Neural cell (in vitro differentiated cells): ENCODE results near the gene VWA3A. TPM values are rescaled to one million over a fixed set of nuclear protein-coding genes. Genes with fewer than 3 reads are reported as not detected.
A peak's percentile ranks its signal among the peaks of the same experiment; 100 is the strongest.

Source experiments
- H2AFZ ChIP-seq: fragments of 200-600, 300-800 bp; sonication (generic), shearing (Covaris generic); 2 replicates; pipeline ENCODE4 v1.6.0; 2014; ENCODE audit warnings: low read depth, mild to moderate bottlenecking, antibody characterized with exemption, low read length, moderate library complexity
- H3F3A ChIP-seq: fragments of 200-600 bp; shearing (Covaris generic); 2 replicates; pipeline ENCODE4 v1.6.1; 2016; ENCODE audit warnings: mild to moderate bottlenecking, moderate library complexity, mixed read lengths, antibody characterized with exemption, low read length; ENCODE audit not compliant: insufficient read depth, poor library complexity, severe bottlenecking
- H3K27ac ChIP-seq: fragments of 200-600, 300-800 bp; sonication (generic), shearing (Covaris generic); 2 replicates; pipeline ENCODE4 v1.5.1; 2014; ENCODE audit warnings: mild to moderate bottlenecking, low read length, moderate library complexity
- H3K27me3 ChIP-seq: fragments of 300-800, 200-600 bp; sonication (generic), shearing (Covaris generic); 2 replicates; pipeline ENCODE4 v1.6.0; 2014; ENCODE audit warnings: mild to moderate bottlenecking, low read depth, low read length, moderate library complexity; ENCODE audit not compliant: insufficient read depth
- H3K36me3 ChIP-seq: fragments of 300-800, 200-600 bp; sonication (generic), shearing (Covaris generic); 2 replicates; pipeline ENCODE4 v1.5.1; 2014; ENCODE audit warnings: mild to moderate bottlenecking, antibody characterized with exemption, low read length, moderate library complexity; ENCODE audit not compliant: insufficient read depth
- H3K4me2 ChIP-seq: fragments of 300-800, 200-600 bp; sonication (generic), shearing (Covaris generic); 2 replicates; pipeline ENCODE4 v1.6.0; 2014; ENCODE audit warnings: mild to moderate bottlenecking, low read length
- H3K4me3 ChIP-seq: fragments of 300-800, 200-600 bp; sonication (generic), shearing (Covaris generic); 2 replicates; pipeline ENCODE4 v1.5.1; 2014; ENCODE audit warnings: mild to moderate bottlenecking, low read length, moderate library complexity
- H3K79me2 ChIP-seq: fragments of 200-600 bp; shearing (Covaris generic); replicated peaks from 2 replicates; pipeline ENCODE4 v1.6.0; 2014; ENCODE audit warnings: mild to moderate bottlenecking, low read length, moderate library complexity; ENCODE audit not compliant: insufficient read depth
- H3K9ac ChIP-seq: fragments of 300-800, 200-600 bp; sonication (generic), shearing (Covaris generic); 2 replicates; pipeline ENCODE4 v1.6.1; 2016; ENCODE audit warnings: mild to moderate bottlenecking, low read length, mixed read lengths
- H3K9me2 ChIP-seq: fragments of 200-600 bp; shearing (Covaris generic); 2 replicates; pipeline ENCODE4 v1.6.1; 2016; ENCODE audit warnings: mild to moderate bottlenecking, low read length, mixed read lengths; ENCODE audit not compliant: insufficient read depth
- H3K9me3 ChIP-seq: fragments of 200-600, 300-800 bp; sonication (generic), shearing (Covaris generic); 2 replicates; pipeline ENCODE4 v1.6.1; 2016; ENCODE audit warnings: mild to moderate bottlenecking, mixed run types, low read length, moderate library complexity, mixed read lengths
- H4K20me1 ChIP-seq: fragments of 200-600 bp; shearing (Covaris generic); 2 replicates; pipeline ENCODE4 v1.6.1; 2016; ENCODE audit warnings: mild to moderate bottlenecking, mixed run types; ENCODE audit not compliant: insufficient read depth
- EP300 ChIP-seq: fragments of 450-650 bp; conservative IDR thresholded peaks from 2 replicates; pipeline ENCODE4 v1.6.1; 2014; ENCODE audit warnings: antibody characterized with exemption, mild to moderate bottlenecking, moderate library complexity; ENCODE audit not compliant: poor library complexity, severe bottlenecking
- EZH2 ChIP-seq: fragments of 200-600, 300-800 bp; shearing (Covaris generic), sonication (generic); IDR thresholded peaks from 2 replicates; pipeline ENCODE4 v1.6.1; 2014; ENCODE audit warnings: antibody characterized with exemption, low read length, borderline replicate concordance, mild to moderate bottlenecking; ENCODE audit not compliant: insufficient read depth, poor library complexity, severe bottlenecking
- MXI1 ChIP-seq: fragments of 450-650 bp; conservative IDR thresholded peaks from 2 replicates; pipeline ENCODE4 v1.6.1; 2014; ENCODE audit warnings: antibody characterized with exemption, mild to moderate bottlenecking; ENCODE audit not compliant: poor library complexity, severe bottlenecking
- POLR2AphosphoS5 ChIP-seq: IDR thresholded peaks from 2 replicates; pipeline ENCODE4 v1.6.1; 2012
- RAD21 ChIP-seq: fragments of 450-650 bp; conservative IDR thresholded peaks from 2 replicates; pipeline ENCODE4 v1.6.1; 2014; ENCODE audit warnings: antibody characterized with exemption, mild to moderate bottlenecking, moderate library complexity
- REST ChIP-seq: IDR thresholded peaks from 2 replicates; pipeline ENCODE4 v1.6.1; 2012; ENCODE audit warnings: borderline replicate concordance
- SMC3 ChIP-seq: fragments of 450-650 bp; conservative IDR thresholded peaks from 2 replicates; pipeline ENCODE4 v1.6.1; 2014; ENCODE audit warnings: antibody characterized with exemption, mild to moderate bottlenecking, moderate library complexity; ENCODE audit not compliant: poor library complexity
- TAF1 ChIP-seq: IDR thresholded peaks from 2 replicates; pipeline ENCODE4 v1.6.1; 2012; ENCODE audit warnings: low read depth
- polyA plus RNA-seq: library from polyadenylated mRNA; depleted of rRNA; stranded (reverse); fragments of >200 nt; gene quantifications from 2 replicates; pipeline ENCODE4 v1.2.3, GENCODE V29; 2014
- TF ChIP-seq, protein P1 (sequence below): fragments of 450-650 bp; IDR thresholded peaks from 2 replicates; pipeline ENCODE4 v1.5.1; 2014; ENCODE audit warnings: antibody characterized with exemption, mild to moderate bottlenecking, moderate library complexity; ENCODE audit not compliant: poor library complexity, severe bottlenecking

The VWA3A gene
- polyA plus RNA-seq, 1 donor from 2014 or later, result 1.8 TPM

DNA sequence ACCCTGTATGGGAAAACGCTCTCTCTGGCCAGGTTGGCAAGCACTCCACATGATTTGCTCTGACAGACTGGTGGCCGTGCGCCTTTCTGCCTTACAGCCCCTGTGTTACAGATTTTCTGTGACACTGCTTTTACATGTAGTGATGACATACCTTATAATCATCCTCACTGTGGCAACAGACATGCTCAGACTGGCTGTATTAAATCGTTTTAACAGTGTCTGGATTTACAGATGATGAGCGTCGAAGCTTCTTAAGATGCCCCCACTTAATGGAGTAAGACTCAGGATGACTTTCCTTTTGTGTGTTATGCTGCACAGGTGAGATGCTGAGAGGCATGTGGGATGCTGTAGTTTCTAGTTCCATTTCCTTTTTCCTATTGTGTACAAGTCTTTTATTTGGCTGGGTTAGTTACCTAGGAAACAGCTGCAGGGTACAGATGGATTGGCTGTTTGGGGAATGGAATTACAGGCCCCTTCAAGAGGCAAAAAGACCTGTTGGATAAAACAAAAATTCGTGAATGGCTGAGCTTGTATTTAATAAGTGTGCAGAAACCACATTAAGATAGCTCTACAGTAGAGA is 20.9 kb upstream of the VWA3A start:
- no peaks in the 10 kb centered on the region for H3F3A ChIP-seq
- peak overlapping the region; percentile 18 for H3K4me2 ChIP-seq
- H3K9me3 ChIP-seq, result no peaks in the 10 kb centered on the region
- no peaks in the 10 kb centered on the region for H3K79me2 ChIP-seq
- H4K20me1 ChIP-seq, result no peaks in the 10 kb centered on the region
- H3K27ac ChIP-seq, result peak overlapping the region; percentile 76
- no peaks in the 10 kb centered on the region for H3K36me3 ChIP-seq
- H3K4me3 ChIP-seq, result peak overlapping the region; percentile 45
- H3K27me3 ChIP-seq, result no peaks in the 10 kb centered on the region
- H3K9me2 ChIP-seq, result no peaks in the 10 kb centered on the region
- peak; percentile 37 for TF ChIP-seq TAF1
- peak; percentile 60 for TF ChIP-seq POLR2AphosphoS5
- no peak for TF ChIP-seq REST
- H2AFZ ChIP-seq, result peak overlapping the region; percentile 4
- H3K9ac ChIP-seq, result peak overlapping the region; percentile 52

DNA sequence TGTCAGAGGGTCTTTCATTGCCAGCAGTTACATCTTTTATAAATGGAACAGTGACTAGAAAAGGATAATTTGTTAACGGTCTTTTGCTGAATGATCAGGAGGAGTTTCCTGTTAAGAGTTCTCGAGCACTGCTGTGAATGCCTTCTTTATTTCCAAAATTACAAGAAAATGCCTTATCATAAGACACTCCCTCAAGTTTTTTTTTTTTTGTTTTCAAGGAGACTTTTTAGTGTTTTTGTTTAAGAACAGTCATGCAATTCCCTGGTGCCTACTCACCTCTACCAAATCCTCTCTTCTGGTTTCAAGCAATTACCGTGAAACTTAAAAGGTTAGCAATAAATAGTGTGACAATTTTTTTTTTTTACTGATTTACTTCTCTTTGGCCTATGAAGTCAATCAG is 19.0 kb upstream of the VWA3A start:
- no peaks in the 10 kb centered on the region for H3K9me2 ChIP-seq
- no peaks in the 10 kb centered on the region for H4K20me1 ChIP-seq
- no peak overlapping the region for H3K9ac ChIP-seq
- TF ChIP-seq MXI1 (no peak), REST (no peak), EZH2 (no peak), RAD21 (no peak), TAF1 (no peak), SMC3 (no peak), EP300 (no peak), POLR2AphosphoS5 (no peak)
- TF ChIP-seq, protein P1, sequence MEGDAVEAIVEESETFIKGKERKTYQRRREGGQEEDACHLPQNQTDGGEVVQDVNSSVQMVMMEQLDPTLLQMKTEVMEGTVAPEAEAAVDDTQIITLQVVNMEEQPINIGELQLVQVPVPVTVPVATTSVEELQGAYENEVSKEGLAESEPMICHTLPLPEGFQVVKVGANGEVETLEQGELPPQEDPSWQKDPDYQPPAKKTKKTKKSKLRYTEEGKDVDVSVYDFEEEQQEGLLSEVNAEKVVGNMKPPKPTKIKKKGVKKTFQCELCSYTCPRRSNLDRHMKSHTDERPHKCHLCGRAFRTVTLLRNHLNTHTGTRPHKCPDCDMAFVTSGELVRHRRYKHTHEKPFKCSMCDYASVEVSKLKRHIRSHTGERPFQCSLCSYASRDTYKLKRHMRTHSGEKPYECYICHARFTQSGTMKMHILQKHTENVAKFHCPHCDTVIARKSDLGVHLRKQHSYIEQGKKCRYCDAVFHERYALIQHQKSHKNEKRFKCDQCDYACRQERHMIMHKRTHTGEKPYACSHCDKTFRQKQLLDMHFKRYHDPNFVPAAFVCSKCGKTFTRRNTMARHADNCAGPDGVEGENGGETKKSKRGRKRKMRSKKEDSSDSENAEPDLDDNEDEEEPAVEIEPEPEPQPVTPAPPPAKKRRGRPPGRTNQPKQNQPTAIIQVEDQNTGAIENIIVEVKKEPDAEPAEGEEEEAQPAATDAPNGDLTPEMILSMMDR, result no peak
- no peaks in the 10 kb centered on the region for H3F3A ChIP-seq
- no peak overlapping the region for H3K4me2 ChIP-seq
- H3K9me3 ChIP-seq, result no peaks in the 10 kb centered on the region
- H3K27me3 ChIP-seq, result no peaks in the 10 kb centered on the region
- no peaks in the 10 kb centered on the region for H3K79me2 ChIP-seq
- no peak overlapping the region for H3K4me3 ChIP-seq
- H3K36me3 ChIP-seq, result no peaks in the 10 kb centered on the region
- no peak overlapping the region for H3K27ac ChIP-seq
- H2AFZ ChIP-seq, result no peak overlapping the region
